ENCODE data around the gene TUBB2B.
A peak's percentile ranks its signal among the peaks of the same experiment; 100 is the strongest.
"Not testable (repeated sequence)": the region's sequence is repeated elsewhere in the genome, so short reads cannot be mapped to it uniquely, and the experiment has no call there.

The TUBB2B gene

GRCh38 chr6:3195695-3196497, 31.6 kb downstream of the TUBB2B start:
- whole genome bisulfite sequencing, 2 experiments (ENCODE audit: insufficient coverage in 2 of 2) = 70 to 74% methylated on average over 9 to 13 of the region's 16 CpGs
- H3K36me3 ChIP-seq (ENCODE audit: control insufficient read depth, insufficient read depth, low read length) = no peaks in the 10 kb centered on the region
- H3K4me3 ChIP-seq (ENCODE audit: extremely low read depth, insufficient read depth, low read length, poor library complexity, severe bottlenecking) = no peak overlapping the region
- peaks cover 6% of the 10 kb centered on the region for H3K9me3 ChIP-seq (ENCODE audit: control insufficient read depth, low read length)
- H3K27ac ChIP-seq (ENCODE audit: low read depth, low read length, severe bottlenecking) = peak overlapping the region; percentile 94
- peaks cover 18% of the 10 kb centered on the region for H3K4me1 ChIP-seq (ENCODE audit: control insufficient read depth, insufficient read depth, low read length, poor library complexity, severe bottlenecking)

GRCh38 chr6:3195420-3195694, 32.1 kb downstream of the TUBB2B start:
- no peak overlapping the region for H3K4me3 ChIP-seq (ENCODE audit: extremely low read depth, insufficient read depth, low read length, poor library complexity, severe bottlenecking)
- H3K27ac ChIP-seq (ENCODE audit: low read depth, low read length, severe bottlenecking) = peak overlapping the region; percentile 94
- 79 to 81% methylated on average over 4 to 5 of the region's 5 CpGs for WGBS, 2 experiments (ENCODE audit: insufficient coverage in 2 of 2)
- H3K4me1 ChIP-seq (ENCODE audit: control insufficient read depth, insufficient read depth, low read length, poor library complexity, severe bottlenecking) = peaks cover 18% of the 10 kb centered on the region
- peaks cover 12% of the 10 kb centered on the region for H3K9me3 ChIP-seq (ENCODE audit: control insufficient read depth, low read length)
- no peaks in the 10 kb centered on the region for H3K36me3 ChIP-seq (ENCODE audit: control insufficient read depth, insufficient read depth, low read length)

GRCh38 chr6:3194535-3195419, 32.7 kb downstream of the TUBB2B start:
- Histone ChIP-seq H3K4me3 (ENCODE audit: extremely low read depth, insufficient read depth, low read length, poor library complexity, severe bottlenecking) (no peak overlapping the region), H3K27ac (ENCODE audit: low read depth, low read length, severe bottlenecking) (peak overlapping the region; percentile 94), H3K36me3 (ENCODE audit: control insufficient read depth, insufficient read depth, low read length) (no peaks in the 10 kb centered on the region), H3K4me1 (ENCODE audit: control insufficient read depth, insufficient read depth, low read length, poor library complexity, severe bottlenecking) (peaks cover 18% of the 10 kb centered on the region), H3K9me3 (ENCODE audit: control insufficient read depth, low read length) (peaks cover 14% of the 10 kb centered on the region)
- 36 to 37% methylated on average over 17 to 18 of the region's 19 CpGs for WGBS, 2 experiments (ENCODE audit: insufficient coverage in 2 of 2)

- H3K36me3 ChIP-seq (ENCODE audit: control insufficient read depth, insufficient read depth, low read length) = no peaks in the 10 kb centered on the region
- H3K9me3 ChIP-seq (ENCODE audit: control insufficient read depth, low read length) = peaks cover 8% of the 10 kb centered on the region
- H3K27ac ChIP-seq (ENCODE audit: low read depth, low read length, severe bottlenecking) = peak overlapping the region; percentile 10
- 54 to 66% methylated on average over 20 to 21 of the region's 23 CpGs for WGBS, 2 experiments (ENCODE audit: insufficient coverage in 2 of 2)
- no peak overlapping the region for H3K4me3 ChIP-seq (ENCODE audit: extremely low read depth, insufficient read depth, low read length, poor library complexity, severe bottlenecking)
- peaks cover 18% of the 10 kb centered on the region for H3K4me1 ChIP-seq (ENCODE audit: control insufficient read depth, insufficient read depth, low read length, poor library complexity, severe bottlenecking)
Observed at GRCh38 chr6:3193102-3193849, 34.2 kb downstream of the TUBB2B start.

- H3K9me3 ChIP-seq (ENCODE audit: control insufficient read depth, low read length) = peaks cover 8% of the 10 kb centered on the region
Observed at GRCh38 chr6:3190779-3191178, 36.7 kb downstream of the TUBB2B start.

GRCh38 chr6:3190056-3190455, 37.4 kb downstream of the TUBB2B start:
- H3K27ac ChIP-seq (ENCODE audit: low read depth, low read length, severe bottlenecking) = no peak overlapping the region
- 100% methylated on average over 3 of the region's 4 CpGs for WGBS, 2 experiments (ENCODE audit: insufficient coverage in 2 of 2)
- H3K4me3 ChIP-seq (ENCODE audit: extremely low read depth, insufficient read depth, low read length, poor library complexity, severe bottlenecking) = no peak overlapping the region
- no peaks in the 10 kb centered on the region for H3K36me3 ChIP-seq (ENCODE audit: control insufficient read depth, insufficient read depth, low read length)
- peaks cover 13% of the 10 kb centered on the region for H3K4me1 ChIP-seq (ENCODE audit: control insufficient read depth, insufficient read depth, low read length, poor library complexity, severe bottlenecking)
- peaks cover 8% of the 10 kb centered on the region for H3K9me3 ChIP-seq (ENCODE audit: control insufficient read depth, low read length)

More at GRCh38 chr6:3190779-3191178, 36.7 kb downstream of the TUBB2B start:
- no peaks in the 10 kb centered on the region for H3K36me3 ChIP-seq (ENCODE audit: control insufficient read depth, insufficient read depth, low read length)
- H3K4me1 ChIP-seq (ENCODE audit: control insufficient read depth, insufficient read depth, low read length, poor library complexity, severe bottlenecking) = peaks cover 18% of the 10 kb centered on the region
- WGBS, 2 experiments (ENCODE audit: insufficient coverage in 2 of 2) = 95 to 98% methylated on average over 4 to 5 of the region's 5 CpGs
- no peak overlapping the region for H3K4me3 ChIP-seq (ENCODE audit: extremely low read depth, insufficient read depth, low read length, poor library complexity, severe bottlenecking)
- no peak overlapping the region for H3K27ac ChIP-seq (ENCODE audit: low read depth, low read length, severe bottlenecking)

- not testable (repeated sequence) for H3K4me3 ChIP-seq (ENCODE audit: extremely low read depth, insufficient read depth, low read length, poor library complexity, severe bottlenecking); H3K36me3 ChIP-seq (ENCODE audit: control insufficient read depth, insufficient read depth, low read length); H3K9me3 ChIP-seq (ENCODE audit: control insufficient read depth, low read length); H3K4me1 ChIP-seq (ENCODE audit: control insufficient read depth, insufficient read depth, low read length, poor library complexity, severe bottlenecking); H3K27ac ChIP-seq (ENCODE audit: low read depth, low read length, severe bottlenecking)
- WGBS, 2 experiments (ENCODE audit: insufficient coverage in 2 of 2) = 92 to 93% methylated on average over 8 of the region's 10 CpGs
Observed at GRCh38 chr6:3189192-3189591, 38.3 kb downstream of the TUBB2B start.

- Histone ChIP-seq H3K9me3 (ENCODE audit: control insufficient read depth, low read length) (peaks cover 8% of the 10 kb centered on the region), H3K36me3 (ENCODE audit: control insufficient read depth, insufficient read depth, low read length) (no peaks in the 10 kb centered on the region), H3K4me3 (ENCODE audit: extremely low read depth, insufficient read depth, low read length, poor library complexity, severe bottlenecking) (no peak overlapping the region), H3K4me1 (ENCODE audit: control insufficient read depth, insufficient read depth, low read length, poor library complexity, severe bottlenecking) (peaks cover 3% of the 10 kb centered on the region), H3K27ac (ENCODE audit: low read depth, low read length, severe bottlenecking) (no peak overlapping the region)
- 88 to 100% methylated on average over 3 of the region's 7 CpGs for WGBS, 2 experiments (ENCODE audit: insufficient coverage in 2 of 2)
Observed at GRCh38 chr6:3188262-3188661, 39.2 kb downstream of the TUBB2B start.

GRCh38 chr6:3186974-3187382, 40.5 kb downstream of the TUBB2B start:
- no peaks in the 10 kb centered on the region for H3K36me3 ChIP-seq (ENCODE audit: control insufficient read depth, insufficient read depth, low read length)
- peaks cover 8% of the 10 kb centered on the region for H3K9me3 ChIP-seq (ENCODE audit: control insufficient read depth, low read length)
- no peak overlapping the region for H3K4me3 ChIP-seq (ENCODE audit: extremely low read depth, insufficient read depth, low read length, poor library complexity, severe bottlenecking)
- H3K4me1 ChIP-seq (ENCODE audit: control insufficient read depth, insufficient read depth, low read length, poor library complexity, severe bottlenecking) = no peaks in the 10 kb centered on the region
- H3K27ac ChIP-seq (ENCODE audit: low read depth, low read length, severe bottlenecking) = no peak overlapping the region
- WGBS, 2 experiments (ENCODE audit: insufficient coverage in 2 of 2) = 95 to 100% methylated on average over 2 of the region's 3 CpGs

- Histone ChIP-seq H3K4me3 (ENCODE audit: extremely low read depth, insufficient read depth, low read length, poor library complexity, severe bottlenecking) (no peak overlapping the region), H3K4me1 (ENCODE audit: control insufficient read depth, insufficient read depth, low read length, poor library complexity, severe bottlenecking) (no peaks in the 10 kb centered on the region), H3K36me3 (ENCODE audit: control insufficient read depth, insufficient read depth, low read length) (no peaks in the 10 kb centered on the region), H3K9me3 (ENCODE audit: control insufficient read depth, low read length) (no peaks in the 10 kb centered on the region), H3K27ac (ENCODE audit: low read depth, low read length, severe bottlenecking) (no peak overlapping the region)
- WGBS, 2 experiments (ENCODE audit: insufficient coverage in 2 of 2) = 84 to 92% methylated on average over 3 of the region's 4 CpGs
Observed at GRCh38 chr6:3183066-3183465, 44.4 kb downstream of the TUBB2B start.
